Chondrocyte (in vitro differentiated cells): ENCODE measurements around the gene C9orf40. TPM values are rescaled to one million over a fixed set of nuclear protein-coding genes. Genes with fewer than 3 reads are reported as not detected.

Source experiments
- DNase-seq: peaks from one replicate; pipeline ENCODE4 v3.0.0; 2021; ENCODE audit warnings: mixed read lengths, low spot score
- H3K27ac Mint-ChIP-seq: one replicate; pipeline ENCODE4 v1.8.0; 2021; ENCODE audit warnings: mild to moderate bottlenecking, moderate library complexity, mixed read lengths; ENCODE audit not compliant: unreplicated experiment
- H3K27me3 Mint-ChIP-seq: 2 replicates; pipeline ENCODE4 v1.8.0; 2021; ENCODE audit warnings: low read depth, mixed read lengths
- H3K36me3 Mint-ChIP-seq: 2 replicates; pipeline ENCODE4 v1.8.0; 2021; ENCODE audit warnings: low read depth, mixed read lengths
- H3K4me1 Mint-ChIP-seq: 2 replicates; pipeline ENCODE4 v1.8.0; 2021; ENCODE audit warnings: low read depth, mild to moderate bottlenecking, mixed read lengths
- H3K4me3 Mint-ChIP-seq: one replicate; pipeline ENCODE4 v1.8.0; 2021; ENCODE audit warnings: mild to moderate bottlenecking, moderate library complexity, mixed read lengths; ENCODE audit not compliant: unreplicated experiment
- H3K9me3 Mint-ChIP-seq: 2 replicates; pipeline ENCODE4 v1.8.0; 2021; ENCODE audit warnings: low read depth, mixed read lengths
- total RNA-seq: library from RNA; stranded (reverse); gene quantifications from 3 replicates; pipeline ENCODE4 v1.2.1, GENCODE V29; 2021
- TF ChIP-seq, protein P1 (sequence below): fragments of 200-600 bp; sonication (generic); IDR thresholded peaks from 2 replicates; pipeline ENCODE4 v1.5.0; 2021; ENCODE audit warnings: antibody characterized with exemption, mild to moderate bottlenecking, moderate library complexity

The C9orf40 gene
- total RNA-seq, 1 donor from 2014 or later, result 5.2 TPM

DNA sequence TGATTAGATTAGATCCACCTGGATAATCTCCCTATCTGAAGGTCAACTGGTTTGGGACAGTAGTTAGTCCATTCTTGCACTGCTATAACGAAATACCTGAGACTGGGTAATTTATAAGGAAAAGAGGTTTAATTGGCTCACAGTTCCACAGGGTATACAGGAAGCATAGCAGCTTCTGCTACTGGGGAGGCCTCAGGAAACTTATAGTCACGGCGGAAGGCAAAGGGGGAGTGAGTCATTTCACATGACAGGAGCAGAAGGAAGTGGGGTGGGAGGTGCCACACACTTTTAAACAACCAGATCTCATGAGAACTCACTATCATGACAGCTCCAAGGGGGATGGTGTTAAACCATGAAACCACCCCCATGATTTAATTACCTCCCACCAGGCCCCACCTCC, 9.9 kb downstream of the C9orf40 start:
- H3K4me3 Mint-ChIP-seq, result no peak overlapping the region
- H3K9me3 Mint-ChIP-seq, result no peaks in the 10 kb centered on the region
- H3K27me3 Mint-ChIP-seq, result peaks cover 4% of the 10 kb centered on the region
- H3K27ac Mint-ChIP-seq, result no peak overlapping the region
- peaks cover 4% of the 10 kb centered on the region for H3K4me1 Mint-ChIP-seq
- TF ChIP-seq, protein P1, sequence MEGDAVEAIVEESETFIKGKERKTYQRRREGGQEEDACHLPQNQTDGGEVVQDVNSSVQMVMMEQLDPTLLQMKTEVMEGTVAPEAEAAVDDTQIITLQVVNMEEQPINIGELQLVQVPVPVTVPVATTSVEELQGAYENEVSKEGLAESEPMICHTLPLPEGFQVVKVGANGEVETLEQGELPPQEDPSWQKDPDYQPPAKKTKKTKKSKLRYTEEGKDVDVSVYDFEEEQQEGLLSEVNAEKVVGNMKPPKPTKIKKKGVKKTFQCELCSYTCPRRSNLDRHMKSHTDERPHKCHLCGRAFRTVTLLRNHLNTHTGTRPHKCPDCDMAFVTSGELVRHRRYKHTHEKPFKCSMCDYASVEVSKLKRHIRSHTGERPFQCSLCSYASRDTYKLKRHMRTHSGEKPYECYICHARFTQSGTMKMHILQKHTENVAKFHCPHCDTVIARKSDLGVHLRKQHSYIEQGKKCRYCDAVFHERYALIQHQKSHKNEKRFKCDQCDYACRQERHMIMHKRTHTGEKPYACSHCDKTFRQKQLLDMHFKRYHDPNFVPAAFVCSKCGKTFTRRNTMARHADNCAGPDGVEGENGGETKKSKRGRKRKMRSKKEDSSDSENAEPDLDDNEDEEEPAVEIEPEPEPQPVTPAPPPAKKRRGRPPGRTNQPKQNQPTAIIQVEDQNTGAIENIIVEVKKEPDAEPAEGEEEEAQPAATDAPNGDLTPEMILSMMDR, result no peak
- DNase-seq, result no peak
- peaks cover 1% of the 10 kb centered on the region for H3K36me3 Mint-ChIP-seq

DNA sequence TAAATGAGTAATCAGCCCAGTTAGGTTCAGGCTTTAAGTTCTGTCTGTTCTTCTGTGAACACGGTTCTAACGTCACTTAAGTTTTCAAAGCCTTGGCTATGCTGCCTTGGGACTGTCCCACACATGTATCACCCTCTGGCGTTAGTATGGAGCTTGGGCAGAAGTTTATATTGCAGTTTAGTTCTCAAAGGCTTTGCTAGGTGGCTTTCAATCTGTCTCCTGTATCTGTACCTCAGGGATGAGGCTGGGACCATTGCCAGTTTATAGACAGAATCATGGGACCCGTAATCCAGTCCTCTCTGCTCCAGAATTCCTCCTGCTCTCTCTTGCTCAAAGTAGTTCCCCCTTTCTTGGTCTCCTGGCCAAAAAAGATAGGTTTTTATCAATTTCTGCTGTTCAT, 12.1 kb downstream of the C9orf40 start:
- no peak for DNase-seq
- H3K27ac Mint-ChIP-seq, result no peak overlapping the region
- H3K36me3 Mint-ChIP-seq, result no peaks in the 10 kb centered on the region
- peaks cover 4% of the 10 kb centered on the region for H3K4me1 Mint-ChIP-seq
- peaks cover 7% of the 10 kb centered on the region for H3K27me3 Mint-ChIP-seq
- TF ChIP-seq, protein P1, result peak; percentile 51
- H3K9me3 Mint-ChIP-seq, result no peaks in the 10 kb centered on the region
- H3K4me3 Mint-ChIP-seq, result no peak overlapping the region

DNA sequence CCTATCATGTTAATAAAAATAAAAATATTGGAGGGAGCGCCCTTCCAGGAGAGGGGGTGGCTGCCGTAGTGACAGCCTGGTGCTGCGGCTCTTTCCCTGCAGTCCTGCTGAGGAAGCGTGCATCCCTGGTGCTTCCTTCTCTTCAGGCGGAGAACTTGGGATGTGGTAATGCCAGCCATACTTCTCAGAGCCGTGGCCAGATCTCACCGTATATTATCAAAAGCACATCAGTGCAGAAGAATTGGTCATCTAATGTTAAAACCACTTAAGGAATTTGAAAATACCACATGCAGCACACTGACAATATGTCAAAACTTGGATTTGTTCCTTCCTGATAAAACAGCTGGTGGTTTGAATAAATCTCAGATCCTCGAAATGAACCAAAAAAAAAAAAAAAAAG, 17.7 kb downstream of the C9orf40 start:
- TF ChIP-seq, protein P1, result no peak
- Mint-ChIP-seq H3K9me3 (peaks cover 14% of the 10 kb centered on the region), H3K4me1 (no peaks in the 10 kb centered on the region), H3K4me3 (no peak overlapping the region), H3K36me3 (no peaks in the 10 kb centered on the region), H3K27ac (no peak overlapping the region), H3K27me3 (peaks cover 7% of the 10 kb centered on the region)
- DNase-seq, result no peak

DNA sequence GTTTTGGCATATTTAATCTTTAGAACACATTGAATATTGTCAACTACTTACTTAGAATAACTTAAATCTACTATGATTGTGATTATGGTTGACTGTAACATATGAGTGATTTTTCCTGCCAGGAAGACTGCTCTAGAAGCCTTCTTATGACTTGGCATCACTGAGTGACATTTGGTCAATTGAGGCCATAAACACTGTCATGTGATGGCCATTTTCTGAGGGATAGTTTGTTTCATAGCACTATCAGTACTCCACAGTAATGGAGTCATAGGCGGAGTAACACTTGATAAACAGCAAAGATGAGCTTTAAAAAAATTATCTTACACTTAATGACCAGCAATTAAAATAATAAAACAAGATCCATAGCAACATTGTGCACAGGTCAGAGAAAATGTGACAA, 31.0 kb downstream of the C9orf40 start:
- peaks cover 1% of the 10 kb centered on the region for H3K27me3 Mint-ChIP-seq
- TF ChIP-seq, protein P1, result no peak
- H3K9me3 Mint-ChIP-seq, result no peaks in the 10 kb centered on the region
- no peak overlapping the region for H3K27ac Mint-ChIP-seq
- H3K36me3 Mint-ChIP-seq, result no peaks in the 10 kb centered on the region
- H3K4me3 Mint-ChIP-seq, result no peak overlapping the region
- H3K4me1 Mint-ChIP-seq, result no peaks in the 10 kb centered on the region
- no peak for DNase-seq

DNA sequence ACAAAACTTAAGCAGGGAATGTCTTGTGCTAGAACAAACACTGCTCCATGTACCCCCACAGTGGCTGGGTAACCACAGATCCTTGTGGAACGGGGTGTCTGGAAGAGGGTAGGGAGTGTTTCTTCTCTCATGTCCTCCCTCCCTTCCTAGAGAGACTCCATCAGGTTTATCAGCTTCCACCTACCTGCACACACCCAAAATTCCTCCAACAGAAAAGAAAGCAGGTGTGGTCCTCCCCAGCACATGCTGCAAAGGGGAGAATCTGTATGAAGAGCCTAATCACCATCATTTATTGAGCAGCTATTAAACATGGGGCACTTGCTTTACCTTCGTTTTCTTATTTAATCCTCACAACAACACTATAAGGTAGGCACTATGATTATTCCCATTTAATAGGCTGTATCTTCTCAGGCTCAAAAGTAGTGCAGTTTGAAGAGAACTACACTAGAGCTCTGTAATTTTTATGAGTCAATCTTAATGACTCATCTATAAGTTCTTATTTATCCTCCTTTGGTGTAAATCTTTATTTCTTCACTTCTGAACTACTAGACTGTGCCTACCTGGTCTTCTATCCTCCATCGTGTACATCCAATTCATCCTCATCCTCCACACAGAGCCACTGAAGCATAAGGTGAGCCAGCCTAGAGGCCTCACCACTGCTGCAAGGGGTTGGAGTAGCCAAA, 31.6 kb downstream of the C9orf40 start:
- H3K9me3 Mint-ChIP-seq, result no peaks in the 10 kb centered on the region
- H3K4me3 Mint-ChIP-seq, result no peak overlapping the region
- no peak overlapping the region for H3K27ac Mint-ChIP-seq
- H3K27me3 Mint-ChIP-seq, result peaks cover 4% of the 10 kb centered on the region
- H3K36me3 Mint-ChIP-seq, result no peaks in the 10 kb centered on the region
- DNase-seq, result no peak
- TF ChIP-seq, protein P1, result no peak
- H3K4me1 Mint-ChIP-seq, result no peaks in the 10 kb centered on the region
